Adrenal gland (tissue), 5 donors: ENCODE data around the gene MBP.

Experiments used
- CTCF ChIP-seq, 6 experiments: fragments of 450-650 bp in 4 of 6; fragments of 200-600 bp in 2 of 6; sonication (generic) in 1 of 6; IDR thresholded peaks; 1 replicate in 5 of 6; 2 replicates in 1 of 6; pipeline versions ENCODE4 v1.5.1 to v1.8.0; 2016 to 2021; ENCODE audit warnings: antibody characterized with exemption in 6 of 6, mild to moderate bottlenecking in 2 of 6, moderate library complexity in 1 of 6
- POLR2A ChIP-seq, 2 donors: fragments of 450-650 bp; IDR thresholded peaks; one replicate each; pipeline ENCODE4 v1.6.1; 2017; ENCODE audit warnings: antibody characterized with exemption in 2 of 2, mild to moderate bottlenecking in 2 of 2, moderate library complexity in 1 of 2
- donor health status: DM: no; HTN: no; CAD: no.

DNA sequence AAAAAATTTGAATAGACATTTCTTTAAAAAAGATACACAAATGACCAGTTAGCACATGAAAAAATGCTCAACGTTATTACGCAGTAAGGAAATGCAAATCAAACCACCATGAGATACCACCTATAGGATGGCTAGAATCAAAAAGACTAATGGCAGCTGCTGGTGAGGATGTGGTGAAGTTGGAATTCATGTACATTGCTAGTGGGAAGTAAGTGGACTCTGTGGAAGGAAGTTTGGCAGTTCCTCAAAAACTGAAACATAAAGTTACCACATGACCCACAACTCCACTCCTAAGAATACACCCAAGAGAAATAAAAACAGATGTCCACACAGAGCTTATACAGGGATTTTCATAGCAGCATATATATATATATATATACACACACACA lies 51.2 kb downstream of the MBP start:
- TF ChIP-seq CTCF (IDR thresholded peaks at IDR 0.05) (no peak), POLR2A (IDR thresholded peaks at IDR 0.05) (no peak)
